Glomerular endothelial cell (primary cell): Measurements from ENCODE around the gene ANKRD62. TPM values are rescaled to one million over a fixed set of nuclear protein-coding genes. Genes with fewer than 3 reads are reported as not detected.

ENCODE experiments used
- DNase-seq: peaks from one replicate; pipeline ENCODE4 v3.0.0-alpha.2; 2011; ENCODE audit warnings: low read depth, low spot score; ENCODE audit errors: extremely low read depth
- total RNA-seq: library from RNA; depleted of rRNA; stranded (reverse); fragments of >200 nt; gene quantifications from 2 replicates; pipeline ENCODE4 v1.2.3, GENCODE V29; 2015

The ANKRD62 gene
- total RNA-seq = not detected in 2 replicates

DNA sequence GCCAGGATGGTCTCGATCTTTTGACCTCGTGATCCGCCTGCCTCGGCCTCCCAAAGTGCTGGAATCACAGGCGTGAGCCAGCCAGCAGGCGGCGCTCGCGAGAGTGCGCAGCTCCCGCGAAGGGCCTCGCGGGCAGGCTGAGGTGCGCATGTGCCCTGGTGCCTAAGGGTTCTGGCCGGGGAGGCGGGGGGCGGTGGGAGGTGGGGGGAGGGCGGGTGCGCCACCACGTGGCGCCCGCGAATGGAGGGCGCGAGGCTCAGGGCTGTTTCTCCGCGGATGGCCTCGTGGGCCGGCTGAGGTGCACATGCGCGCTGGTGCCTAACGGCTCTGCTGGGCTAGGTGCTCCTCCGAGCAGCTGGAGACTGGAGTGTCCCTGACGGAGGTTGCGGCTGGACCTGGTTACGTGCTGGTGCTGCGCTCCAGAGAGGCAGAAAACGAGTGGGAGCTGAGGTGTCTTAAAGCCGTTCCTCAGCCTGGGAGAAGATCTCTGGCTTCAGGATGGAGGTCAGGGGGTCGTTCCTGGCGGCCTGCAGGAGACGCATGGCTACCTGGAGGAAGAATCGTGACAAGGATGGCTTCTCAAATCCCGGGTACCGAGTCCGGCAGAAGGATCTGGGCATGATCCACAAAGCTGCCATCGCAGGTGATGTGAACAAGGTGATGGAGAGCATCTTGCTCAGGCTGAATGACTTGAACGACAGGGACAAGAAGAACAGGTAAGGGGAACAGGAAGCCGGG lies at the start of gene ANKRD62:
Gene ANKRD62, plus strand, starts transcription at position 324 of the 738 bp plus-strand sequence. Its CDS starts 175 bp downstream, at position 499.
- DNase-seq = no peak

DNA sequence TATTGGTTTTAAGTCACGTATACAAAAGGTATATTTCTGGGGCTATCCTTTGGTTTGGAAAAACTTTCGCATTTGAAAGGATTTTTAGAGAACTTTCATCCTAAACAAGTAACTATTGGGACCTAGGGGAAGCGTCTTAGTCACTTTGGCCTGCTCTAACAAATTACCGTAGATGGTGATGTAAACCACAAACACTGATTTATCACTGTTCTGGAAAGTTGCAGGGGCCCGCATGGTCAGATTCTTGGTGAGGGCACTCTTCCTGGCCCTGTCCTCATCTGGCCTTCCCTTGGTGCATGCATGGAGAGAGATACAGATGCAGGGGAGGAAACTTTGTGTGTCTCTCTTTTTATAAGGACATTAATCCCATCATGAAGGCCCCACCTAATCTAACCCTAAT lies 49.1 kb upstream of the ANKRD62 start:
- no peak for DNase-seq

- DNase-seq = no peak
Observed at GRCh38 chr18:12046046-12046750, 47.4 kb upstream of the ANKRD62 start.

GRCh38 chr18:12046751-12047335 lies 46.8 kb upstream of the ANKRD62 start:
- no peak for DNase-seq

DNA sequence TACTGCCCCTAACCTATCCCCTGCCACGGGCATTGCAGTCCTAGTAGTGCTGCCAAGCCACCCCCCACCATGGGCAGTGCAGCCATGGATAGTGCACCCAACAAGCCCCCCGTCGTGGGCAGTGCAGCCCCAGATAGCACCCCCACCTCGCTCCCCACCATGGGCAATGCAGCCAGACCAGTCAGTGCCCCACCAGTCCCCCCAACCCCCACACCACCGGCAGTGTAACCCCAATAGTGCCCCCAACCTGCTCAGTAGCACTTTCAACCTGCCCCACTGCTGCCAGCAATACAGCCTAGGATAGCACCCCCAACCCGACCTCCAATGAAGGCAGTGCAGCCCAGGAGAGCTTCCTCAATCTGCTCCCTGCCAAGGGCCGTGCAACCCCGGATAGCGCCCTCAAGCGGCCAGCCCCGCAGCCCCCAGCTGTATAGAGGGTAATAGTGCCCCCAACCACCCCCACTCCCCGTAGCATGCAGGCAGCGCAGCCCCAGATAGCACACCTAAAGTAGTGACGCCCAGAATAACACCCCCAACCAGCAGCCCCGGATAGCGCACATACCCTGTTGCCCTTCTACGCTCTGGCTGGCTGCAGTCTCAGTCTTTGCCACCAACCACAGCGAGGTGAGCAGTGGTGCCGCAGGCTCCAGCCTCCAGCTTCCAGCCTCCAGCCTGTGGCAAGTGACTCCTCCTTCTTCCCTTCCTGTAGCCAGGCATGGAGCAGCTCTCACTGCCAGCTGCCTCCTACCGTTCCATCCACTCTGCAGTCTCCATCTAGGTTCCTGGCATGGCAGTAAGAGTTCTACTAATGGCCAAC lies 45.4 kb upstream of the ANKRD62 start:
- no peak for DNase-seq

DNA sequence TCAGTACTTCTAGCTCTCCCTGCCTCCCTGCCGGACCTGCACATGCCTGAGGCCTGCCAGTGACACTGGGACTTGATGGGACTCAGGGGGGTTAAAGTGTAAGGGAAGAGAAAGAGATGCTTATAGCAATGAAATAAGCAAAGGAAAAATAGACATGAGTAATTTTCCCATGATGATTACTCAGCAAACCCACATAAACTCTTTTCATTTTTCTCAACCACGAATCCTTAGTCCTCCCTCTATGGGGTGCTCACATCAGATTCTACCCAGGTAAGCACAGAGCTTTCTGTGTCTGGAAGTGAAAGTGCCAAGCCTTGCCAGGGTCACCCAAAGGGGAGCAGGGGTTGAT lies 44.8 kb upstream of the ANKRD62 start:
- DNase-seq = no peak

DNA sequence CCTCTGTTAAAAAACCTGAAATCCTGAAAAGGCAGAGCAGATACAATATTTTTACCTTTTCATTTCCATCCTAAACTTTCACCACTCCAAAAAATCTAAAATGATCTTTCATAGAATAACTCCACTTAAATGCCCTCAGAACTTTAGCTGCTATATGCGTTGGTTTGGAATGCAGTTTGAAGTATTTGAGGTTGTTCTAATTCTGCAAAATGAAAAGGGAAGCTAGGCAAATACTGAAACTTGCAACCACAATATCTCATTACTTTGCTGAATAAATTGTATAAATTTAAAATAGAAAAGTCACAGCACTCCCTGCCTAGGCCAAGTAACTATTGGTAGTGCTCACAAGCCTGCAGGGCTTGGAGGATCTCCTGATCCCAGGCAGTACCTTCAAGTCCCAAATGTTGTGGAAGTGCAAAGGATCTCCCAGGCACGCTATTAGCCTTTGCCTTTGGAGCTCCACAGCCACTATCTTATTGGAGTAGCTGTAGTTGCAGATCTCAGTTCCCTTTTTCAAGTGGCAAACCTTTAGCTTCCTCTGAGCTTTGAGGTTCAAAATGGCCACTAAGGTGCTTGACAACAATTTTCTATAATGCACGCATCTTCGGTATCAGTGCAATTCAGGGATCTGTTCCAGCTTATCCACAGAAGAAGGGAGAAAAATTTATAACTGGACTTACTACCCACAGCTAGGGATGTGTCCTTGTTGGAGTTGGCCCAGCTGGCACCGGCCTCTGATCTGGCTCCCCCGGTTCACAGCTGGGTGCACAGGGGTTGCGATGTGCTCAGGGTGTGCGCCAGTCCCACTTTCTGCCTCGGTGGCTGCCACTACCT lies 43.4 kb upstream of the ANKRD62 start:
- no peak for DNase-seq

DNA sequence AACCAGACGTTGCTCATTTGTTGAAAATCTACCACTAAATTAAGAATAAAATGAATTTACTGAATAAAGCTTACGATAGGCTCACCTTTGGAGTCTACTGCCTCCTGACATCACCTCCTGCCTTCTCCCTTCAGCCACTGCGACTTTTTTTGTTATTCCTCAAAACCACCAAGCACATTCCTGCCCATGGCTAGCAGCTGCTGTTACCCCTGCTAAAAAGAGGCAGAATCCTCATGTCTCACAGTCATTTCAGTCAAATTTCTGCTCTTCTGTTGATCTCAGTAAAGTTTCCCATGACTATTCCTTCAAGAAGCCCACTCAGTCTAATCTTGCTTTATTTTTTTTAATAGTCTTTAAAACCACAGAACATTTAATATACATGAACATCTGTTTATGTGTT lies 40.8 kb upstream of the ANKRD62 start:
- DNase-seq = no peak

- DNase-seq = no peak
Observed at GRCh38 chr18:12053289-12053688, 40.4 kb upstream of the ANKRD62 start.

- no peak for DNase-seq
Observed at GRCh38 chr18:12056034-12056883, 37.4 kb upstream of the ANKRD62 start.

GRCh38 chr18:12056884-12057402 lies 36.7 kb upstream of the ANKRD62 start:
- DNase-seq = no peak

GRCh38 chr18:12057419-12058039 lies 36.1 kb upstream of the ANKRD62 start:
- no peak for DNase-seq

DNA sequence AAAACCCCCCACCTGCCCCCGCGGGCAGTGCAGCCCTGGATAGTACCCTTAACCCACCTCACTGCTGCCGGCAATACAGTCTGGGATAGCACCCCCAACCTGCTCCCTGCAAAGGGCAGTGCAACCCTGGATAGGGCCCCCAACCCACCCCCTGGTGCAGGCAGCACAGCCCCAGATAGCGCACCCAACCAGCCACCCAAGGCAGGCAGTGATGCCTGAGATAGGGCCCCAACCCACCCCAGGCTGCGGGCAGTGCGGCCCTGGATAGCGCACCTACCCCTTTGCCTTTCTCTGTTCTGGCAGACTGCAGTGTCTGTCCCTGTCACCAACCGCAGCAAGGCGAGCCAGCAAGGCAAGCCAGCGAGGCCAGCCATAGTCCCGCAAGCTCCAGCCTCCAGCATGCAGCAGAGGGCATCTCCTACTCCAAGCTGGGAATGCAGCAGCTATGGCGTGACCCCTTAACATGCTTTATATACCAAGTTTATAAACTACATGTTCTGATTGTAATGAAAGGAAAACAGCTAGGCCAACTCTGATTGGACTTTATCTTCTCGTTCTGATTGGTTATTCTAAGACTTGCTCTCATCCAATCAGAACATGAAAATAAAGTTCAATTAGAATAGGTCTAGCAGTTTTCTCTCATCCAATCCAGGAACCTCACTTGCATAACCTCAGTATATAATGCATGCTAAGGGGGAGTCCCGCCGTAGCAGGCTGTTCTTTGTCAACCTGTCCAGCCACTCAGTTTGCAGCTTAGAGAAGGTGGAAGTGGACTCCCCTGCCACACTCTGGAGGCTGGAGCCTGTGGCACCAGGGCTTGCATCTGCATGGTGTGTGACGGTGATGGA lies 34.1 kb upstream of the ANKRD62 start:
- DNase-seq = no peak

DNA sequence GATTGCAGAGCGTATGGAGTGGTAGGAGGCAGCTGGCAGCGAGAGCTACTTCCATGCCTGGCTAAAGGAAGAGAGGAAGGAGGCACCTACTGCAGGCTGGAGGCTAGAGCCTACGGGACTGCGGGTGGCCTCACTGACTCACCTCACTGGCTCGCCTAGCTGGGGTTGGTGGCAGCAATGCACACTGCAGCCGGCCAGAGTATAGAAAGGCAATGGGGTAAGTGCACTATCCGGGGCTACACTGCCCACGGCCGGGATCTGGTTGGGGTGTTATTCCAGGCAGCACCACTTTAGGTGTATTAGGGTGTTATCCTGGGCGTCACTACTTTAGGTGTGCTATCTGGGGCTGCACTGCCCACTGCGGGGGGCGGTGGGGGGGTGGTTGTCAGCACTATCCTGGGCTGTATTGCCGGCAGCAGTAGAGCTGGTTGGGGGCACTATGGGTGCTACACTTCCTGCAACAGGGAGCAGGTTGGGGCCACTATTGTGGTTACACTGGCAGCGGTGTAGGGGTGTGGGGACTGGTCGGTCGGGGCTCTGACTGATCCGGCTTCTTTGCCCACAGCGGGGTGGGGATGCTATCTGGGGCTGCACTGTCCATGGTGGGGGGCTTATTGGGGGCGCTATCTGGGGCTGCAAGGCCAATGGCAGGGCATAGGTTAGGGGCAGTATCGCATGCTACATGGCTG lies 33.3 kb upstream of the ANKRD62 start:
- DNase-seq = no peak

- no peak for DNase-seq
Observed at GRCh38 chr18:12061685-12062084, 32.0 kb upstream of the ANKRD62 start.

DNA sequence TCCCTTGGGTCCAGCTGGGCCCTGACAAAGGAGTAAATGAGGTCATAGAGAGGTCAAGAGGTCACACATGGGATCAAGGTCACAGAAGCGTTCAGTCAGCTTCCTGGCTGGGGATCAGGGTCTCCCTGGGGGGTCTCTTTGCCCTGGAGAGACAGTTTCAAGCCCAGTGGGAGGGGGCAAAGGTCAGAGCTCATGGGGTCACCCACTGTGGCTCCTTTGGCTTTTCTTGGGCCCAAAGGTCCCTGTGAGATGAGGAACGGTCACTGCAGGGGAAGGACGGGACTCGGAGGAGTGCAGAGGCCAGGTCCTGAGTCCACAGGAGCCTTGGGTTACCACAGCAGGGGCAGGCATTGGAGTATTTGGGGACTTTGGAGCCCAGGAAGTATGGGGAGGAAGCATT lies 30.7 kb upstream of the ANKRD62 start:
- DNase-seq = no peak

DNA sequence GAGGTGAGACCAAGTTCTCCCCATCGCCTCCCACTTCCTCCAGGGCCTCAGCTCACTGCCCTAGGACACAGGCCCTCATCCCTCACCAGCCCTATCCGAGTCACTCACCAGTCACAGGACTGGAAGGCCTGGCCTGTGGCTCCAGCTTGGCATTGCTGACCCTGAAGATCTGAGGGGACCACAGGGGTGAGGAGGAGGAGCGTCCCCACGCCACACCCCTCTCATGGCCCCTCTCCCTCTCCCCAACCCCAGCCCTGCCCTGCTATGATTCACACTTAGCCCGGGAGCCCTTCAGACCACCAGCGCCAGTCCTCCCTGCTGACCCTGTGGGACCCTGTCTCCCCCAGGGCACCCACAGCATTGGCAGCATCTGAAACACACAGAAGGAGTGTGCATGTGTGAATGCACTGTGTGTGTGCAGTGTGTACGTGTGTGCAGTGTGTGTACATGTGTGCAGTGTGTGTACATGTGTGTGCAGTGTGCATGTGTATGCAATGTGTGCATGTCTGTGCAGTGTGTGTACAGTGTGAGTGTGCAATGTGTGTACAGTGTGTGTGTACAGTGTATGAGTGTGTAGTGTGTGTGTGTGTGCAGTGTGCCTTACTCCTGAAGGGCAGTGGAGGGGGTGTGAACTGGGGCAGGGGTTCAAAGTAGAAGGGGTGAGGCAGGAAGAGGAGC lies 29.4 kb upstream of the ANKRD62 start:
- DNase-seq = no peak
